Measurements from ENCODE around the gene CSTB. TPM values are rescaled to one million over a fixed set of nuclear protein-coding genes. Genes with fewer than 3 reads are reported as not detected.

Gene CSTB
- total RNA-seq, 1 donor from 2014 or later, result 56.5 TPM

DNA sequence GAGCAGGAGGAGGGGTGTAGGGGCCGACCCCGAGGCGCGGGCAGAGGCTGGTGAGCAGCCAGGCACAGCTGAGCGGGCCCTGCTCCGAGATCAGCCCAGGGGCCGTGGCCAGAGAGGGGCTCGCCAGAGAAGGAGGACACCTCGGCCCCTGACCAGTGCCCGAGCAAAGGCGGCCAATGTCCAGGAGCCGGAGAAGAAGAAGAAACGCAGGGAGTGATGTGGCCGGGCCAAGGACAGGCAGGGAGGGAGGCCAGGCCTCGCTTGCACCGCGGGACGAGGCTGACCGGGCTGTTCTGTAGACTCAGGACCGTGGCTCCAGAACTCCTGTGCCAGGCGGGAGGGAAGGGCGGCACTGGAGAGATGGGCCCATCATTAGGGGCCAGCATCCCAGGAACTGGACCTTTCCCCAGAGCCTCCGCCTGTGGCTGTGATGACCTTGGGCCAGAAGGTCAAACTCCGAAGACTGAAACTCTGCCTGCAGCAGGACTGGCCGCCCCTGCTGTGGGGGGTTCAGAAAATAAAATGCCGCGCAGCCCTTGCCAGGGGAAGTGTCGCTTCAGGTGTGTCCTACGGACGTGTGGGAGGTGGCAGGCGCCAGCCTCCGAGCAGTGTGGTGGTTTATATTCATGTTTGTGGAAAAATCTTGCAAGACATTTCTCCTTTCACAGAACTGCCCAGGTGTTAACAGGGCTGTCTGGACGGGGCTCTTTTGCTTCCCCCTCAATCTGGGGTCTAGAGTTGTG, 27.6 kb upstream of the CSTB start:
- Mint-ChIP-seq H3K27me3 (ENCODE audit: low read depth) (no peaks in the 10 kb centered on the region), H3K9me3 (ENCODE audit: low read depth) (no peaks in the 10 kb centered on the region), H3K27ac (ENCODE audit: unreplicated experiment) (no peak overlapping the region), H3K4me1 (ENCODE audit: low read depth) (no peaks in the 10 kb centered on the region), H3K36me3 (ENCODE audit: low read depth) (peaks cover 15% of the 10 kb centered on the region), H3K4me3 (ENCODE audit: unreplicated experiment) (no peak overlapping the region)
- peak; percentile 91 for DNase-seq (ENCODE audit: low spot score)
- no peak for TF ChIP-seq CTCF (IDR thresholded peaks at IDR 0.05)

GRCh38 chr21:43802713-43803313, 26.7 kb upstream of the CSTB start:
- TF ChIP-seq CTCF (IDR thresholded peaks at IDR 0.05), result no peak
- H3K27me3 Mint-ChIP-seq (ENCODE audit: low read depth), result no peaks in the 10 kb centered on the region
- no peaks in the 10 kb centered on the region for H3K4me1 Mint-ChIP-seq (ENCODE audit: low read depth)
- peaks cover 20% of the 10 kb centered on the region for H3K36me3 Mint-ChIP-seq (ENCODE audit: low read depth)
- no peaks in the 10 kb centered on the region for H3K9me3 Mint-ChIP-seq (ENCODE audit: low read depth)
- no peak overlapping the region for H3K27ac Mint-ChIP-seq (ENCODE audit: unreplicated experiment)
- H3K4me3 Mint-ChIP-seq (ENCODE audit: unreplicated experiment), result no peak overlapping the region
- peak; percentile 87 for DNase-seq (ENCODE audit: low spot score)

DNA sequence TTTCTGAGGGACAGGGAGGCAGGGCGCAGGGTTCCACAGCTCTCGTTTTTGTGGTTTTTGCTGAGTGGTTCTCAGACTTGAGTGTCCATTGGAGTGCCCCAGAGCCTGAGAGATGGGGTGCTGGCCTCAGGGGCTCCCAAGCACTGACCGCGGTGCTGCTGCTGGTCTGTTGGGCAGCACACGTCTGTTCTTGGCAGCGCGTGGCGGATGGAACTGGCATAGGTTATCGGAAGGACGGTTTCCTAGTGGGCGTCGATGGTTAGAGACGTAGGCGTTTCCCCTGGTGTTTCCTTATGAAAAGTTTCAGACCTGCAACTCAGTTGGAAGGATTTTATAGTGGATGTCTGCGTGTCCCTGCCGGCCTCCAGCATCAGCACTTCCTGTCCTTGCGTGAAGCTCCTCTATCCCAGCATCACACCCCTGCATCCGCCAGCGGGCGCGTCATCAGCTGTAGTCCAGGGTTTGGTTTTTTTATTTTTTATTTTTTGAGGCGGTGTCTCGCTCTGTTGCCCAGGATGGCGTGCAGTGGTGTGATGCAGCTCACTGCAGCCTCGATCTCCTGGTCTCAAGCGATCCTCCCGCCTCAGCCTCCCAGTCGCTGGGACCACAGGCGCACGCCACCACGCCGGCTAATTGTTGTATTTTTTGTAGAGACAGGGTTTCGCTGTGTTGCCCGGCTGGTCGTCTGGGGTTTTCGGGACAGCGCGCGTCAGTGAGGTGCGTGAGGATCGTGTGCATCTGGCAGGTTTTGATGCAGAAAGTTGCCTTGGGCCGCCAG, 25.1 kb upstream of the CSTB start:
- H3K4me1 Mint-ChIP-seq (ENCODE audit: low read depth), result no peaks in the 10 kb centered on the region
- no peaks in the 10 kb centered on the region for H3K27me3 Mint-ChIP-seq (ENCODE audit: low read depth)
- no peak for DNase-seq (ENCODE audit: low spot score)
- no peak overlapping the region for H3K27ac Mint-ChIP-seq (ENCODE audit: unreplicated experiment)
- H3K9me3 Mint-ChIP-seq (ENCODE audit: low read depth), result no peaks in the 10 kb centered on the region
- peaks cover 29% of the 10 kb centered on the region for H3K36me3 Mint-ChIP-seq (ENCODE audit: low read depth)
- no peak overlapping the region for H3K4me3 Mint-ChIP-seq (ENCODE audit: unreplicated experiment)
- no peak for TF ChIP-seq CTCF (IDR thresholded peaks at IDR 0.05)

- DNase-seq (ENCODE audit: low spot score), result peak; percentile 89
- H3K27ac Mint-ChIP-seq (ENCODE audit: unreplicated experiment), result no peak overlapping the region
- H3K4me1 Mint-ChIP-seq (ENCODE audit: low read depth), result no peaks in the 10 kb centered on the region
- H3K36me3 Mint-ChIP-seq (ENCODE audit: low read depth), result peaks cover 29% of the 10 kb centered on the region
- H3K4me3 Mint-ChIP-seq (ENCODE audit: unreplicated experiment), result no peak overlapping the region
- no peak for TF ChIP-seq CTCF (IDR thresholded peaks at IDR 0.05)
- H3K27me3 Mint-ChIP-seq (ENCODE audit: low read depth), result no peaks in the 10 kb centered on the region
- no peaks in the 10 kb centered on the region for H3K9me3 Mint-ChIP-seq (ENCODE audit: low read depth)
These were observed 24.5 kb upstream of the CSTB start for GRCh38 chr21:43800566-43800965.

DNA sequence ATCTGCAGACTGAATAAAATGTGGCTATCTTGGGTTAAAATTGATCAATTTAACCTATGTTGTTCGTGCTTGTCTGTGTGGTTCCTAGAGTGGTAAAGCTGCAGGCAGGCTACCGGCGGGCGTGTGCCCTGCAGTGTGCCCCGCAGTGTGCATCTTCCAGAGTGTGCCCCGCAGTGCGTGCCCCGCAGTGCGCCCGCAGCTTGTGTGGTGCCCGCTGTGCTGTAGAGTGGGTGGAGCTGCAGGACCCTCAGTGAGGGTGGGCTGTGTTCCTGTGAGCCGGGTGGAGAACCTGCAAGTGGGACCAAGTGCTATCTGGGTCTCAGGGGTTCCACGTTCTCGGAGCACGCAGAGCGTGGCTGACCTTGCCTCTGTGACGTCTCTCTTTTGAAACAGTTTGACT, 24.0 kb upstream of the CSTB start:
- Mint-ChIP-seq H3K36me3 (ENCODE audit: low read depth) (peaks cover 29% of the 10 kb centered on the region), H3K4me3 (ENCODE audit: unreplicated experiment) (no peak overlapping the region), H3K9me3 (ENCODE audit: low read depth) (no peaks in the 10 kb centered on the region), H3K4me1 (ENCODE audit: low read depth) (no peaks in the 10 kb centered on the region), H3K27me3 (ENCODE audit: low read depth) (no peaks in the 10 kb centered on the region), H3K27ac (ENCODE audit: unreplicated experiment) (no peak overlapping the region)
- no peak for TF ChIP-seq CTCF (IDR thresholded peaks at IDR 0.05)
- DNase-seq (ENCODE audit: low spot score), result no peak

Data from chondrocyte (in vitro differentiated cells).